Keratinocyte (primary cell): ENCODE measurements around the gene KLHL2. TPM values are rescaled to one million over a fixed set of nuclear protein-coding genes. Genes with fewer than 3 reads are reported as not detected.

Experiments used
- DNase-seq: peaks from one replicate; pipeline ENCODE4 v3.0.0-alpha.2; 2011; ENCODE audit warnings: low read depth, missing footprints, low spot score
- FAIRE-seq: peaks from 2 replicates; lab custom pipeline; 2011; peaks lifted over from hg19 to GRCh38; lab: Jason Lieb, UNC
- H2AFZ ChIP-seq: 2 replicates; pipeline ENCODE4 v1.6.0; 2012; ENCODE audit warnings: low read length, control low read depth, inconsistent platforms; ENCODE audit not compliant: control insufficient read depth
- H3K27ac ChIP-seq: 2 replicates; pipeline ENCODE4 v1.5.1; 2011; ENCODE audit warnings: low read length; ENCODE audit not compliant: control insufficient read depth, insufficient read depth
- H3K27me3 ChIP-seq: 3 replicates; pipeline ENCODE4 v1.6.0; 2011; ENCODE audit warnings: low read length; ENCODE audit not compliant: control insufficient read depth, insufficient read depth; ENCODE audit errors: extremely low read depth
- H3K36me3 ChIP-seq, 2 experiments: 2 replicates in 1 of 2; 3 replicates in 1 of 2; pipeline ENCODE4 v1.5.1; 2011; ENCODE audit warnings: low read length in 2 of 2, mild to moderate bottlenecking in 1 of 2; ENCODE audit not compliant: control insufficient read depth in 2 of 2, insufficient read depth in 2 of 2; ENCODE audit errors: extremely low read depth in 1 of 2
- H3K4me1 ChIP-seq: 3 replicates; pipeline ENCODE4 v1.5.1; 2011; ENCODE audit warnings: low read length; ENCODE audit not compliant: control insufficient read depth, insufficient read depth; ENCODE audit errors: extremely low read depth
- H3K4me2 ChIP-seq: 3 replicates; pipeline ENCODE4 v1.6.0; 2011; ENCODE audit warnings: low read depth, low read length; ENCODE audit not compliant: control insufficient read depth, insufficient read depth; ENCODE audit errors: extremely low read depth
- H3K4me3 ChIP-seq, 3 experiments: fragments of 200-600 bp in 1 of 3; sonication (generic) in 1 of 3; 2 replicates in 2 of 3; 3 replicates in 1 of 3; pipeline ENCODE4 v1.5.1; 2011 to 2016; ENCODE audit warnings: low read length in 3 of 3, mild to moderate bottlenecking in 3 of 3, control low read depth in 2 of 3, inconsistent platforms in 1 of 3, low read depth in 1 of 3, mixed read lengths in 1 of 3, mixed run types in 1 of 3, moderate library complexity in 1 of 3; ENCODE audit not compliant: control insufficient read depth in 2 of 3, insufficient read depth in 2 of 3; ENCODE audit errors: extremely low read depth in 1 of 3
- H3K79me2 ChIP-seq: 2 replicates; pipeline ENCODE4 v1.6.0; 2012; ENCODE audit warnings: low read length; ENCODE audit not compliant: control insufficient read depth, insufficient read depth
- H3K9ac ChIP-seq: 3 replicates; pipeline ENCODE4 v1.6.0; 2011; ENCODE audit warnings: low read length; ENCODE audit not compliant: control insufficient read depth, insufficient read depth; ENCODE audit errors: extremely low read depth
- H3K9me1 ChIP-seq: 3 replicates; pipeline ENCODE4 v1.6.0; 2011; ENCODE audit warnings: low read length; ENCODE audit not compliant: control insufficient read depth, insufficient read depth; ENCODE audit errors: extremely low read depth
- H3K9me3 ChIP-seq: 2 replicates; pipeline ENCODE4 v1.5.1; 2012; ENCODE audit warnings: low read depth, low read length; ENCODE audit not compliant: control insufficient read depth
- H4K20me1 ChIP-seq: 3 replicates; pipeline ENCODE4 v1.6.0; 2011; ENCODE audit warnings: low read length; ENCODE audit not compliant: control insufficient read depth, insufficient read depth; ENCODE audit errors: extremely low read depth
- EZH2 ChIP-seq: IDR thresholded peaks from one replicate; pipeline ENCODE4 v1.6.1; 2012; ENCODE audit warnings: inconsistent platforms, mild to moderate bottlenecking, low read length, moderate library complexity
- dilution Hi-C: fragments of 300-500 bp; cut with MboI; formaldehyde crosslinking; loops from one replicate; pipeline ENCODE4 v1.7.0; 2020; ENCODE audit warnings: low sequenced_read_pairs; ENCODE audit not compliant: extremely low pct_ligation_motif_present
- polyA plus RNA-seq, 5 experiments: library from polyadenylated mRNA; depleted of rRNA in 3 of 5; stranded (reverse) in 3 of 5; stranded (forward) in 1 of 5; unstranded in 1 of 5; fragments of >200 nt; gene quantifications; 1 replicate in 1 of 5; 2 replicates in 3 of 5; 3 replicates in 1 of 5; pipeline versions ENCODE4 v1.2.1 to v1.2.3, GENCODE V29; 2011 to 2012; ENCODE audit warnings: missing spikeins in 2 of 5, low read depth in 1 of 5, low replicate concordance in 1 of 5
- TF ChIP-seq, protein P1 (sequence below), 3 experiments: IDR thresholded peaks in 1 of 3; conservative IDR thresholded peaks in 1 of 3; optimal IDR thresholded peaks in 1 of 3; 2 replicates in 2 of 3; 3 replicates in 1 of 3; pipeline versions ENCODE3 to v1.5.1; 2011; ENCODE audit warnings: low read length in 3 of 3, mild to moderate bottlenecking in 3 of 3, moderate library complexity in 2 of 3, control low read depth in 1 of 3, inconsistent platforms in 1 of 3; ENCODE audit not compliant: insufficient read depth in 2 of 3; ENCODE audit errors: extremely low read depth in 1 of 3

KLHL2 gene
- polyA plus RNA-seq, 1 donor (not counting 4 experiments of a cell fraction or from before 2014, with no cell fraction given) = 18.5 TPM

DNA sequence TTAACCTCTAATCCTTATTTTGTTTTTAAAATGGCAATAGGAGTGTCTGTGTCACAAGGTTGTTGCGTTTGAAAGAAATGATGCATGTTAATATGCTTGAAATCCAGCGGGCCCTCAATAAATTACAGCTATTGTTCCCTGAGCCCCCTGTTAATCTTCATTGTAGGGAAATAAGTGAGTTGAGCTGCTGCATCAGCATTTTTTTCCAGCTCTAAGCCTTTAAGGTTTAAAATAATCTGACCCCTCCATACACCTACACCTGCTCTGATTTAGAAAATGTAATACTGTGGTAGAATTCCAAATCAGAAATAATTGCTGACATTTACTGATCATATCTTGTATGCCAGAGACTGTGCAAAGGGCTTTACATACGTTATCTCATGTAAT is 117.5 kb downstream of the KLHL2 start:
- DNase-seq (no peak), FAIRE-seq (no peak)
- dilution Hi-C loops = loop anchor here (25.0 kb wide), 1 partner anchor 137 kb away; no protein-coding TSS in a partner anchor

DNA sequence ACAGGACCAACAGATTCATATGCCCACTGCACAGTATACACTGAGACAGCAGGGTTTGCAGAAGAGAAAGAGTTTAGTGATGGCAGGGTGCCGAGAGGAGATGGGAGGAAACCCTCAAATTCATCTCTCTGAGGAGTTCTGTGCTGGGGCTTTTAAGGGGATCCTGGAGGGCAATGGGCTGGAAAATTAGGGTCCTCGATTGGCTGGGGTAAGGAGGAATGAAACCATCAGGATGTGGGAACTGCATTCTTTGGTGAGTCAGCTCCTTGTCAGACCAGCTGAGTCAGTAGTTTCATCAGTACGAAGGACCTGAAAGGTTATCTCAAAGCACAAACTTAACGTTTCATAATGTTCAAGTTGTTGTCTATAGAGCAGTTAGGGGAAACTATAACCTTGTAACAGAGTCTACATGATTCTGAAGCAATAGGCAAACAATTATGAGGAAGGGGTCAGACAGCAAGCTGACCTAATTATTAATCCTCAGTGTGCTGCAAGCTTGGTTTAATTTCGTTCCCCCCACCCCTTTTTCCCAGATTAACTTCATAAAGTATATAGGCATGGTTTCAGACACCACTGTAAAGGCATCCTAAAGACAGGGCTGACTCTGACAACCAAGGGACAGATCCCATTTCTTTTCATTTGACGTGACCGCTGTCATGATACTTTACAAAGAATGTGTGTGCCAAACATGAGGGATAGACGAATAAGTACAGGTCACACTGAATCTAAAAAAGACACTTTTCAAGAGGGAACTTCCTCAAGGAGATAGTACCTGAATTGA is 118.6 kb downstream of the KLHL2 start:
- dilution Hi-C loops = loop anchor here (25.0 kb wide), 1 partner anchor 136 kb away; no protein-coding TSS in a partner anchor
- TF ChIP-seq EZH2 = no peak
- TF ChIP-seq, protein P1, sequence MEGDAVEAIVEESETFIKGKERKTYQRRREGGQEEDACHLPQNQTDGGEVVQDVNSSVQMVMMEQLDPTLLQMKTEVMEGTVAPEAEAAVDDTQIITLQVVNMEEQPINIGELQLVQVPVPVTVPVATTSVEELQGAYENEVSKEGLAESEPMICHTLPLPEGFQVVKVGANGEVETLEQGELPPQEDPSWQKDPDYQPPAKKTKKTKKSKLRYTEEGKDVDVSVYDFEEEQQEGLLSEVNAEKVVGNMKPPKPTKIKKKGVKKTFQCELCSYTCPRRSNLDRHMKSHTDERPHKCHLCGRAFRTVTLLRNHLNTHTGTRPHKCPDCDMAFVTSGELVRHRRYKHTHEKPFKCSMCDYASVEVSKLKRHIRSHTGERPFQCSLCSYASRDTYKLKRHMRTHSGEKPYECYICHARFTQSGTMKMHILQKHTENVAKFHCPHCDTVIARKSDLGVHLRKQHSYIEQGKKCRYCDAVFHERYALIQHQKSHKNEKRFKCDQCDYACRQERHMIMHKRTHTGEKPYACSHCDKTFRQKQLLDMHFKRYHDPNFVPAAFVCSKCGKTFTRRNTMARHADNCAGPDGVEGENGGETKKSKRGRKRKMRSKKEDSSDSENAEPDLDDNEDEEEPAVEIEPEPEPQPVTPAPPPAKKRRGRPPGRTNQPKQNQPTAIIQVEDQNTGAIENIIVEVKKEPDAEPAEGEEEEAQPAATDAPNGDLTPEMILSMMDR (optimal IDR thresholded peaks at IDR 0.05 in 1 of 3, IDR thresholded peaks at IDR 0.05 in 1 of 3, conservative IDR thresholded peaks at IDR 0.05 in 1 of 3; ENCODE audit: extremely low read depth in 1 of 3, insufficient read depth in 2 of 3, low read length in 3 of 3) = no peak
- Histone ChIP-seq H3K79me2 (peaks cover 35% of the 10 kb centered on the region), H3K4me1 (peaks cover 24% of the 10 kb centered on the region), H4K20me1 (peaks cover 13% of the 10 kb centered on the region), H3K27ac (peak overlapping the region; percentile 97), H2AFZ (peak overlapping the region; percentile 34), H3K4me2 (peak overlapping the region; percentile 83), H3K27me3 (no peaks in the 10 kb centered on the region), H3K9me3 (peaks cover 8% of the 10 kb centered on the region), H3K9me1 (no peaks in the 10 kb centered on the region), H3K9ac (peak overlapping the region; percentile 91), H3K36me3 (peaks cover 5 to 7% of the 10 kb centered on the region in 2 experiments), H3K4me3 (peak overlapping the region; percentile 44 to 90 (median 51))
- DNase-seq (no peak), FAIRE-seq (peak; percentile 99)

More for the DNA sequence above, 117.5 kb downstream of the KLHL2 start:
- no peaks in the 10 kb centered on the region for H3K9me1 ChIP-seq
- TF ChIP-seq EZH2 = no peak
- TF ChIP-seq, protein P1 (optimal IDR thresholded peaks at IDR 0.05 in 1 of 3, IDR thresholded peaks at IDR 0.05 in 1 of 3, conservative IDR thresholded peaks at IDR 0.05 in 1 of 3; ENCODE audit: extremely low read depth in 1 of 3, insufficient read depth in 2 of 3, low read length in 3 of 3) = no peak
- no peak overlapping the region for H3K4me2 ChIP-seq
- H3K79me2 ChIP-seq = peaks cover 25% of the 10 kb centered on the region
- H3K27me3 ChIP-seq = no peaks in the 10 kb centered on the region
- H4K20me1 ChIP-seq = peaks cover 4% of the 10 kb centered on the region
- H3K27ac ChIP-seq = peak overlapping the region; percentile 97
- peaks cover 0 to 7% of the 10 kb centered on the region in 2 experiments for H3K36me3 ChIP-seq
- peaks cover 8% of the 10 kb centered on the region for H3K9me3 ChIP-seq
- no peak overlapping the region for H3K9ac ChIP-seq
- H3K4me1 ChIP-seq = peaks cover 15% of the 10 kb centered on the region
- H3K4me3 ChIP-seq = no peak overlapping the region
- no peak overlapping the region for H2AFZ ChIP-seq
